Activated naive CD4-positive, alpha-beta T cell treated with anti-CD3 and anti-CD28 coated beads, Interleukin-2, amount 50 U/mL, for 16 hours (primary cell): ENCODE data around the gene HDGFL3.
A peak's percentile ranks its signal among the peaks of the same experiment; 100 is the strongest.

Experiments
- DNase-seq: peaks from one replicate; pipeline ENCODE4 v3.0.0-alpha.2; 2020

HDGFL3 gene

DNA sequence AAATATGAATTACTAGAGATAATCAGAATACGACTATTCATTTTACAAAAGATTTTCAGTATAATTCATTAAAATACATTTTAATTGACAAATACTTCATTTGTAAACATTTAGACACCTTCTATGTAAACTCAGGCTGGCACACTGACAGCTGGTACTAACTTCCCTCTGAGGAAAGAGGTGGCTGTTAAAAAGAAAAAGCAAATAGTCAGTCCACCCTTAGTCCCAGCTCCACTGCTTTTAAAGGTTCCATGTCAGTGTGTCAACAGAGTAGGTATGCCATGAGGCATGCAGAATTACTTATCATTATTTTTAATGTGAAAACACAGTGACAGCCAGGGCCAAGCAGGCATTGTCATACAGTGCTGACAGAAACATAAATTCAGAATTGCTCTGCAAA, 84.1 kb downstream of the HDGFL3 start:
- no peak for DNase-seq

GRCh38 chr15:83119968-83120581, 87.5 kb downstream of the HDGFL3 start:
- no peak for DNase-seq

DNA sequence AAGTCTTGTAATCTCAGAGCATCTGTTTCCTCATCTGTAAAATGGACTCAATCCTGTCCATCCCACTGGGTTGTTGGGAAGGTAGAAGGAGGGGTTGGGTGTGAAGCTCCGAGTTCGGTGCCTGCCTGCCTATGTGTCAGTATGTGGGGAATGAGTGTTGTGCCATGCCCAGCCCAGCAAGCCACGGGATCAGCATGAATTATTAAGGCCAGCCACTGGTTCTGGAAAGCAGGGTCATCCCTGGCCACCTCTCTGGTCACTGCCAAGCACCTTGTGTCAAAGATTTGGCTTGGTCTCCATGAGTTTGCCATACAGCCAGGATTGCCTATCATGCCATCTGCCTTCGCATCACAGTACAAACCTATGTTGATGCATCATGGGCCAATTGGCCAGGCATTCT, 88.7 kb downstream of the HDGFL3 start:
- DNase-seq = no peak

- DNase-seq = no peak
Measured at GRCh38 chr15:83118291-83118827, 89.3 kb downstream of the HDGFL3 start.

GRCh38 chr15:83115831-83116565, 91.6 kb downstream of the HDGFL3 start:
- DNase-seq = no peak

DNA sequence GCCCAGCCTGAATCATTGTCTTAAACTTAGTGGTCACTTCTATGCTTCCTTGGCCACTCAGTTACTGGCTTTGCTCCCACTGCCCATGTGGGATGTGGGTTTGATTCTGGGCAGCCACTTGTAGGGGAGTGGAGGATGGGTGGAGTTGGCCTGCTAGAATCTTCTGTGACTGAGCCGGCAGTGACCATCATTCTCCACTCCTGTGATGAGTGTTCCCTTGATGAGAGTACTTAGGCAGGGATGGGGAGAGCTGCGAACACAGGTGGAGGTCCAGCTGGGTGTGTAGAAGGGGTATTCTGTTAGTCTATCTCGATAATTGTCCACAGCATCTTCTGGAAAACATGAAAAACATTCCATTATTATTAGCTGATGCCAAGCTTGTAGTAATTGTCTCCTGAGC, 92.2 kb downstream of the HDGFL3 start:
- no peak for DNase-seq

GRCh38 chr15:83114856-83115255, 92.8 kb downstream of the HDGFL3 start:
- no peak for DNase-seq

GRCh38 chr15:83113881-83114674, 93.5 kb downstream of the HDGFL3 start:
- DNase-seq = no peak

GRCh38 chr15:83112956-83113299, 94.7 kb downstream of the HDGFL3 start:
- DNase-seq = no peak

DNA sequence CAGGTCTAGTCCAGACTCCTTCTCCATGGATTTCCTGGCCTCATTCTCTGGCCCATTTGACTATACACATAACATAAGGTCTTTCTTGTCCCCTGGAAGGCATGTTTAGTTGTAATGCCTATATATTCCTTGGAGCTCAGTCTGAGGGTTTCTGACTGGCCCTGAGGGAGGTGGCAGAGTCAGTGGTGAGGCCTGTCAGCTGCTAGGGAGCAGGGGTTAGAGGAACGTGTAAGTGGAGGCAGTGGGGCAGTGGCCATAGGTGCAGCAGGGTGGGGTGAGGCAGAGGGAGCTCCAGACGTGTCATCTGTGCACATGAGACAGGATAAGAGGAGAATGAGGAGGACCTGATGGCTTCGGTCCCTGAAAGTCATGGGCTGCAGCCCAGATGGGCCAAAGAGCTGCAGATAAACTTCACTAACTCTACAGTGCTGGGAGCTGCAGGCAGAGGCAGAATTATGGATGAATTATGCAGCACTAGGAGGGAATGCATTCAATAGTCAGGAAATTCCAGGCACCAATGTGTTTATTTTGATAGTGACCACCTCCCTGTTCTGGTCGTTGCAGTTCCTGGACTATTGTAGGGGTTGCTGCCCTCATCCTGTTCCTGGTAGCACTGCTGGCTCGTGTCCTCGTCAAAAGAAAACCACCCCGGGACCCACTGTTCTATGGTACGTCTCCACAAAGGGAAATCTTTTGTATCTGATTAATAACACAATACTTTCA, 95.2 kb downstream of the HDGFL3 start:
- DNase-seq = no peak

DNA sequence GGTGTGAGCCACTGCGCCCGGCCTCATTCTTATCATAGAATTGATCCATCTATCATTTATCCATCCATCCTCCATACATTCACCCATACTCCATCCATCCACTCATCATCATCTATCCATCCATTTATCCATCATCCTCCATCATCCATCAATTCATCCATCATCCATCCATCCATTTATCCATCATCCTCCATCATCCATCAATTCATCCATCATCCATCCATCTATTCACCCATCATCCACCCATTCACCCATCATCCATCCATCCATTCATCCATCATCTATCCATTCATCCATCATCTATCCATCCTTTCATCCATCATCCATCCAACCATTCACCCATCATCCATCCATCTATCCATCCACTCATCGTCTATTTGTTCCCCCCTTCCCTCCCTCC, 96.5 kb downstream of the HDGFL3 start:
- no peak for DNase-seq

- DNase-seq = no peak
Measured at GRCh38 chr15:83110381-83110780, 97.2 kb downstream of the HDGFL3 start.

DNA sequence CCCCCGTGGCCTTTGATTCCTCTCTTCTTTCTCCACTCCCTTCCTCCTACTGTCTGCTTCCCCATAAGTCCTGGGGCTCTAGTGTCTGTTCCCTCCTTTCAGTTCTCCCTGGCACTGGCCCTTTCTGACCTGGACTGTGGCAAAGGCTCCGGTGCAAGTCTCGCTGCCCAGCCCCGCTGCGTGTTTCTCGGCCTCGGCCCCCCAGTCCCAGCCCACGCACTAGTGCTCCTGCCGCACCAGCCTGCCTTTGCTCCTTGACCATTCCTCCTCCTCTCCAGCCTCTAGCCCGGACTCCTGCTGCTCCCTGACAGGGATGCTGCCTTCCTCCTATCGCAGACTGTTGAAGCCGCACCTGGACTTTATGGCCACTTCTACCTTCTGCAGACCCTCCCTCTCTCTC, 98.1 kb downstream of the HDGFL3 start:
- DNase-seq = no peak

- DNase-seq = no peak
Measured at GRCh38 chr15:83108266-83109219, 99.1 kb downstream of the HDGFL3 start.

DNA sequence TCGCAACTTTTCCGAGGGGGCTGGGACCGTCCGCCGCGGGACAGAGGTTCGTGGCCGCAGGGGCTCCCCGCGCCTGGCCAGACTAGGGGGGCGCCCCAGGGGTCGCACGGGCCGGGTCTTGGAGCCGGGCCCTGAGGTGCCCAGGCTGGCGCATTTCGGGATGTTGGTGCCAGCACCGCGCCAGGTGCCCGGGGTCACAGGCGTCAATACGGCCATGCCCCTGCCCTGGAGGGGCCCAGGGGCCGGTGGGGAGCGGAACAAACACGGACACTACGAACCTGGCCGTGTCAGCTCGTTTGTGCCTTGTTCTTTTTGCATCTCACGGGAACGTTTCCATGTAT, 99.8 kb downstream of the HDGFL3 start:
- no peak for DNase-seq

GRCh38 chr15:83106994-83107840, 100.4 kb downstream of the HDGFL3 start, which contains the start of gene TM6SF1:
Gene TM6SF1, plus strand, starts transcription at chr15:83107645. Its CDS starts 36 bp downstream, at chr15:83107681.
- DNase-seq = peak; percentile 18

DNA sequence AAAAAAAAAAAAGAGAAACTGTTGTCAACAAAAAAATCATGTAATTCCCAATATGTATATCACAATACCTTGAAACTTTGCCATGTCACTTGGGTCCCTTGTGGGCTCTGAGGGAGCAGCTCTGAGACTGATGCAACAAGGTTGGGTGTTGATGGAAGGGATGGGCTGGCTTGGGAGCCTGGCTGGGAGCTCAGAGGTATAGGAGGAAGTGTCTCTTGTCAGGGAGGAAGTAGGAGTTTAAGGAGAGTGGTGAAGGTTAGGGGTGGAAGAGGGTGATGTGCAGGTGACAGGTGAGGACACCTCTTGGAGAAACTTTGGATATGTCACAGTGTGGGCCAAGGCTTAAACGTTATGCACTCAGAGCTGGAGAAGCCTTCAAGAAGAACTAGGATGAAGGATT, 102.2 kb downstream of the HDGFL3 start:
- DNase-seq = no peak

GRCh38 chr15:83104141-83104540, 103.5 kb downstream of the HDGFL3 start:
- no peak for DNase-seq

GRCh38 chr15:83102346-83102745, 105.3 kb downstream of the HDGFL3 start:
- no peak for DNase-seq

DNA sequence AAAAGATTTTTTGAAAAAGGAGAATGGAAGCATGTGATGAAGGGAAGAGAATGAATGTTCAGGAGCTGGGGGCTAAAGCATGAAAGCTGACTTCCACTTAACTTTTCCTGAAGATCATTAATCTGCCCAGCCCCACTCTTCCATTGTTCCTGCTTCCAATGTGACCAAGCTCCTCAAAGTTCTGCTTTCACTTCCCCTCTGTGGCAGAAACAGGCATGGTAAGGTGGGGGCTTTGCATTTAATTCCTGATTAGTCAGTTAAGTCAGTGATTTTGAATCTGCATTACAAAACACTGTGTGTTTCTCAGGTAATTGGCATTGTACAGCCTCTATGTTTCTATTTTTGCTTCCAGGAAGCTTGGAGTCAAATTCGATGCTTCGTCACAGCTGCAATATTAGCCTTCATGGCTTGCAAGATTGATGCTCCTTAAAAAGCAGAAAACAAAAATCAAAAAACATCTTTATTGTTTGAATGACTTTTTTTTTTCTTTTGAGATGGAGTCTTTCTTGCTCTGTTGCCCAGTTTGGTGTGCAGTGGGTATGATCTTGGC, 107.5 kb downstream of the HDGFL3 start:
- DNase-seq = no peak

GRCh38 chr15:83099290-83099689, 108.3 kb downstream of the HDGFL3 start:
- no peak for DNase-seq
